Heart left ventricle (tissue), 13 donors: Measurements from ENCODE around the gene MYOF.

ENCODE experiments used
- POLR2A ChIP-seq, 2 donors: fragments of 450-650 bp; IDR thresholded peaks; one replicate each; pipeline ENCODE4 v1.6.1; 2017; ENCODE audit warnings: antibody characterized with exemption in 2 of 2, mild to moderate bottlenecking in 2 of 2, moderate library complexity in 2 of 2
- TF ChIP-seq, protein P1 (sequence below), 12 donors: fragments of 200-600 bp; sonication (generic) in 4 of 12; IDR thresholded peaks; one replicate each; pipeline versions ENCODE4 v1.5.0 to v1.8.0; 2018 to 2022; ENCODE audit warnings: antibody characterized with exemption in 12 of 12, mild to moderate bottlenecking in 5 of 12
- donor health status: ischemic (EF 13 %, LVEDD 7.1; RV severe dilation, severe dysfunction).
- donor health status: DM: no; HTN: yes; CAD: no.
- donor health status: DM: no; HTN: no; CAD: no.
- donor health status: ischemic (EF 25% LVEDD 6.9; RV normal size, moderate dysfunction).
- donor health status: ischemic (EF 25% LVEDD 5.7; RV mildly dilated, moderate dysfunction).
- donor health status: ischemic (EF 35%, LVEDD 5.7; RV mildly dilated, moderate dysfunction).
- donor health status: nonischemic (EF 11% LVEDD 7.7; RV severe dilation, severe dysfunction).
- donor health status: DM: yes; HTN: yes; CAD: no.
- donor health status: PGD.
- donor health status: ischemic (EF 29% LVEDD 5.4; RV normal size, mild dysfunction).
- donor health status: nonischemic (EF 23%, LVEDD 6.1; RV moderate dilation, normal function).

DNA sequence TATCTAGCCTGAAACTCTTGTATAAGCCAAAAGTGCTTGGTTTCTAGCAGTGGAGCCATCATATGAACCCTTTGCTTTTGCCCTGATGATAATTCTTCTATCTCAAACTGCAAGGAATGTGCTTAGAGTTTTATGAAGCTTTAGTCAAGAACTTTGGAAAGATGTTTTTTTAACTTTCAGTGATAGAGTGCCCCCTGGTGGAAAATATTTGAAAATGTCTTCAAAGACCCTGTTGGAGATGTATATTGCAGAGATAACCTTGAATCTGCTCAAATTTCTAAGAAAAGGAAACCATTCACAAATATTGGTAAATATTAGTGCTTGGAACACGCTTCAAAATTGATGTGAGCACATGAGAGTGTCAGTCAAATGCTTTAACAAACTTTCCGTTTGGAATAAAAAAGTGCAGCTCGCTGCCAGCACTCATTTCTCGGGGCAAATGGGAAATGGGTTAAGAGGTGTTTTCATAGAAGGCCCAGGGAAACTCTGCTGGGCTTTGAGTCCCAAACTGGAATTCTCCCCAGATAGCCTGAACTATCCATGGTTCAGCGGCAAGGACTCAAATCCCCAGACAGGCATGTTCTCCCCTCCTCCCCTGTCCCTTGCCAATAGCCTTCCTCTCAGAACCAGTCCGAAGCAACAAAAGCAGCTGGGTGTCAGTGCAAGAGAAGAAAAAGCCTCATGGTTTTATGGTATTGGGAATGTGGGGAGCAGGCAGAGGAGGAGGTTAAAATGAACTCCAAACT lies 129.3 kb downstream of the MYOF start:
- TF ChIP-seq, protein P1, sequence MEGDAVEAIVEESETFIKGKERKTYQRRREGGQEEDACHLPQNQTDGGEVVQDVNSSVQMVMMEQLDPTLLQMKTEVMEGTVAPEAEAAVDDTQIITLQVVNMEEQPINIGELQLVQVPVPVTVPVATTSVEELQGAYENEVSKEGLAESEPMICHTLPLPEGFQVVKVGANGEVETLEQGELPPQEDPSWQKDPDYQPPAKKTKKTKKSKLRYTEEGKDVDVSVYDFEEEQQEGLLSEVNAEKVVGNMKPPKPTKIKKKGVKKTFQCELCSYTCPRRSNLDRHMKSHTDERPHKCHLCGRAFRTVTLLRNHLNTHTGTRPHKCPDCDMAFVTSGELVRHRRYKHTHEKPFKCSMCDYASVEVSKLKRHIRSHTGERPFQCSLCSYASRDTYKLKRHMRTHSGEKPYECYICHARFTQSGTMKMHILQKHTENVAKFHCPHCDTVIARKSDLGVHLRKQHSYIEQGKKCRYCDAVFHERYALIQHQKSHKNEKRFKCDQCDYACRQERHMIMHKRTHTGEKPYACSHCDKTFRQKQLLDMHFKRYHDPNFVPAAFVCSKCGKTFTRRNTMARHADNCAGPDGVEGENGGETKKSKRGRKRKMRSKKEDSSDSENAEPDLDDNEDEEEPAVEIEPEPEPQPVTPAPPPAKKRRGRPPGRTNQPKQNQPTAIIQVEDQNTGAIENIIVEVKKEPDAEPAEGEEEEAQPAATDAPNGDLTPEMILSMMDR (IDR thresholded peaks at IDR 0.05), result peak; percentile 62 to 80 (median 73)
- no peak for TF ChIP-seq POLR2A (IDR thresholded peaks at IDR 0.05)
